Gastrocnemius medialis (tissue), 4 donors: Measurements from ENCODE around the gene MAST4.

Experiments used
- CTCF ChIP-seq, 5 experiments: fragments of 450-650 bp in 3 of 5; fragments of 200-600 bp in 2 of 5; sonication (generic) in 2 of 5; IDR thresholded peaks in 4 of 5; conservative IDR thresholded peaks in 1 of 5; 1 replicate in 4 of 5; 2 replicates in 1 of 5; pipeline ENCODE4 v1.5.1; 2016 to 2019; ENCODE audit warnings: antibody characterized with exemption in 5 of 5, mild to moderate bottlenecking in 3 of 5, moderate library complexity in 3 of 5
- POLR2A ChIP-seq, 2 donors: fragments of 450-650 bp; IDR thresholded peaks; one replicate each; pipeline ENCODE4 v1.6.1; 2017; ENCODE audit warnings: antibody characterized with exemption in 2 of 2, mild to moderate bottlenecking in 2 of 2, moderate library complexity in 2 of 2

- no peak for TF ChIP-seq CTCF (IDR thresholded peaks at IDR 0.05 in 4 of 5, conservative IDR thresholded peaks at IDR 0.05 in 1 of 5)
- no peak for TF ChIP-seq POLR2A (IDR thresholded peaks at IDR 0.05)
Measured at GRCh38 chr5:67168069-67168468, 571.9 kb downstream of the MAST4 start.
